Activated T-helper 1 cell treated with anti-CD3 and anti-CD28 coated beads, Interleukin-2, amount 50 U/mL, for 16 hours (primary cell): ENCODE measurements around the gene SNX15.
"Not testable (repeated sequence)": the region's sequence is repeated elsewhere in the genome, so short reads cannot be mapped to it uniquely, and the experiment has no call there.

ENCODE experiments used
- DNase-seq, 2 donors: peaks; one replicate each; pipeline ENCODE4 v3.0.0-alpha.2; 2020; ENCODE audit warnings: low read depth in 1 of 2, low spot score in 1 of 2

SNX15 gene

GRCh38 chr11:65027213-65028067 lies at the start of gene SNX15:
TSS of gene SNX15 (plus strand) at chr11:65027439. CDS start at chr11:65027538, 99 bp downstream.
- DNase-seq: peak; percentile 70 to 83

GRCh38 chr11:64983339-64983738 lies 43.9 kb upstream of the SNX15 start:
- DNase-seq: not testable (repeated sequence)

GRCh38 chr11:64987998-64988854 lies 39.0 kb upstream of the SNX15 start:
- DNase-seq: no peak

GRCh38 chr11:64989416-64989815 lies 37.8 kb upstream of the SNX15 start:
- DNase-seq: no peak

GRCh38 chr11:64990222-64990923 lies 36.9 kb upstream of the SNX15 start:
- DNase-seq: no peak

GRCh38 chr11:64994318-64994717 lies 32.9 kb upstream of the SNX15 start:
- no peak for DNase-seq

- DNase-seq: no peak
These were observed 30.9 kb upstream of the SNX15 start for GRCh38 chr11:64996327-64996709.

GRCh38 chr11:64996710-64997380 lies 30.4 kb upstream of the SNX15 start, which contains the start of gene BATF2:
TSS of gene BATF2 (minus strand) at chr11:64996971. CDS start at chr11:64996914, 57 bp downstream.
- no peak for DNase-seq

- no peak for DNase-seq
These were observed 29.1 kb upstream of the SNX15 start for GRCh38 chr11:64998141-64998540.

GRCh38 chr11:64998690-64999431 lies 28.4 kb upstream of the SNX15 start:
- DNase-seq: no peak

- DNase-seq: no peak
These were observed 27.8 kb upstream of the SNX15 start for GRCh38 chr11:64999478-64999877.

- no peak for DNase-seq
These were observed 24.5 kb upstream of the SNX15 start for GRCh38 chr11:65002706-65003105.

- DNase-seq: no peak
These were observed 24.0 kb upstream of the SNX15 start for GRCh38 chr11:65003282-65003681.

- not testable (repeated sequence) for DNase-seq
These were observed 23.3 kb upstream of the SNX15 start for GRCh38 chr11:65003968-65004367.

- DNase-seq: no peak
These were observed 19.2 kb upstream of the SNX15 start for GRCh38 chr11:65008016-65008415.

GRCh38 chr11:65008873-65009272 lies 18.4 kb upstream of the SNX15 start:
- no peak for DNase-seq

- peak; percentile 75 to 82 for DNase-seq
These were observed 13.9 kb upstream of the SNX15 start for GRCh38 chr11:65013130-65013887.

- peak; percentile 61 to 78 for DNase-seq
These were observed 13.1 kb upstream of the SNX15 start, which contains the start of gene ARL2 for GRCh38 chr11:65013888-65014725. TSS of gene ARL2 (plus strand) at chr11:65014160. CDS start at chr11:65014208, 48 bp downstream.
